ENCODE results near the gene TRIP13.
A peak's percentile ranks its signal among the peaks of the same experiment; 100 is the strongest.

The TRIP13 gene

GRCh38 chr5:957748-958485 is 65.2 kb downstream of the TRIP13 start:
- no peak for DNase-seq

GRCh38 chr5:958701-959571 is 66.3 kb downstream of the TRIP13 start:
- no peak for DNase-seq

DNA sequence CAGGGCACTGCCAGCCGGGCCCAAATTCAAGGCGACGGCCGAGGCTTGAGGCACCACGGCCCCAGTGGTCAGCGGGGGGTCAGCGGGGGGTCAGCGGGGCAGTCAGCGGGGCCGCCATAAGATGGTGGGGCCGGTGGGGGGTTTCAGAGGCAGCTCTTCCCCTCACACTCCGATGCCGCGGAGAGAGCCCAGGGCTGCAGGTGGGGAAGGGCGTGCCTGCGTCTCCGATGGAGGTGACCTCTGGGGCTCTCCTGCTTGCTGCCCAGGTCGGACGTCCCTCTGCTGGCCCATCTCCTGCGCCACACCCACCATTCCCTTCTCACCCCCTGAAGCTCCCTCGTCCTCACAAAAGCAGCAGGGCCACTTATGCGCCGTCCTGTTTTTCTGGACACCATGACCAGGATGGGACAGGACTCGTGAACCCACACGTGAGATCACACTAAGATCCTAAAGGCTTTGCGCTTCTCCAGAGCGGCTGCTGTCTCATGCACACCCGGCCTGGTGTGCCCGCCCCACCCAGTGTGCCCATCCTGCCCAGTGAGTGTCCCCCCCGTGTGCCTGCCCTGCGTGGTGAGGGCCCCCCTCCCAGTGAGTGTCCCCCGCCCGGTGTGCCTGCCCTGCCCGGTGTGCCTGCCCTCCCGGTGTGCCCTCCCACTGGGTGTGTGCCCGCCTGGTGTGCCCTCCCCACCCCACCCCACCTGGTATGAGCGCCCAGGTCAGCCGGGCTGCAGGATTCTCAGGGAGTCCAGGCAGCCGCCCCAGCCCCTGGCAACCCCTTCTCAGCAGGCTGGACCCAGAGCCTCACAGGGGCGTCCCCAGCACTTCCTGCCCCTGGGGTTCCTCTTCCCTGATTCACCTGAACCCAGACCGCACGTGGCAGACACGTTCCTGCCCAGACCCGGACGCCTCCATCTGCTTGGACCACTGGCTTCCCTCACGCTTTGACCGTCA is 67.2 kb downstream of the TRIP13 start:
- DNase-seq = no peak

DNA sequence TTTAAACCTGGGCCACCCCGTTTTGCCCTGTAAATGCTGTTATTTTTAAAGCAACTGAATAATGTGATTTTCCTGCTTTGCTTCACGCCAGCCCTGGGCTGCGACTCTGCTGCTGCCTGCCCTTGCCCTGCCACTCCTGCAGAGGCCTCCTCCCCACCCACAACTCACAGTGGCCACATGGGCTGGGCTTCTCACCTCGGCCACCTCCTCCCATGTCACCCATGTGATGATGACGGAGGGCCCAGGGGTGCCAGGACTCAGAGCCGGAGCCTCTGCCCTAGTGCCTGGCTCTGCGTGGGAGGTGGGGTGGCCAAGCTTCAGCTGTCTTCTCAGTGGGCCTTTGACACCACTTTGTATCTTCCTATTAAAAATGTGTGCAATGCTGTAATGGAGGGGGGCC is 67.9 kb downstream of the TRIP13 start:
- DNase-seq = no peak

DNA sequence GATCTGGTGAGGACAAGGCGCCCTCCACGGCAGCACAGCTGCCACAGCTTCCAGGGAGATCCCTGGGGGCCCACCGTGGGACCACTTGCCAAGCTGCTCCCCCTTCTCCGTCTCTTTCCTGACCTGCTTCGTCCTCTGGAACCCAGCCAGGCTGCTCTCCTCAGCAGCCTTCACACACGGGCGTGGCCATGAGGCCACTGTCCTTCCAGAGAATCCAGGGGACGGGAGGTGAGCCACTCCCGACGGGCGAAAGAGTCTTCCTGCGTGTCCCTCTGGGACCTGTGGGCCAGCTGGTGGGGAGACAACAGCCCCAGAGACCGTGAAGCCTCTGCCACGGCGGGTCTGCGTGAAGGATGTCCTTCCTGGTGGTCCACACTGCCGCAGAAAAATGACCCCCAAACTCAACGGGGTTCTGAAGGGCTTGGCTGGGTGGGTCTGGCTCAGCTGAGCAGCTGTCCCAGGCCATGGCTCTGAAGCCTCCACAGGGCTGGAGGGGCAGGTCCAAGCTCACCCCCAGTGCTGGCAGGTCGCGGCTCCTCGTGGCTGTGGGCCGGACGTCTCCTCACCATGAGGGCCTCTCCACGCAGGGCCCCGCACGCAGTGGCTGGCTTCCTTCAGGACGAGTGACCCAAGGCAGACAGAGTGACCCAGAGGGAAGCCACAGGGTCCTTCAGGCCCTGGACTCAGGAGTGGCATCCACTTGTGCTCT is 68.5 kb downstream of the TRIP13 start:
- DNase-seq = no peak

DNA sequence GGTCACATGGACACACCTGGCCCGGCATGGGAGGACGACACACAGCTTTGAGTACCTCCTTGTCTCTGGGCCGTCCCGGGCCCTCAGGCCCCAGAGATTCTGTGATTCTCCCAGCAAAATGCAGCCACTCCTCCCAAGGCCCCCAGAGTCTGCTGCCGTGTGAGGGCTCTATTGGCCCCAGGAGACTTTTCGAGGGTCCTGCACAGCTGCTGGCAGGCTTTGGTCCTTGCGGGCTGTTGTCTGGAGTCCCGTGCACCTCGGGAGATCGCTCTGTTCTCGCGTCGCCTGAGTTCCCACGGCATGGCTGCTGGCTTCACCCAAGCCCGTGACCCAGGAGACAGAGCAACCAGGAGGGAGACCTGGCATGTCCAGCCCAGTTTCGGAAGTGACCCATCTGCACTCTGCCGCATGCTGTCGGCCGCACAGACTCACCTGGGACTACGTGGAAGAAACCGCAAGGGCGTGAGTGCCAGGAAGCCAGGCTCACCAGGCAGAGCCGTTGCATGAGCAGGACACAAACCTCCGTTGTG is 69.1 kb downstream of the TRIP13 start:
- no peak for DNase-seq

- DNase-seq = no peak
These were observed 69.7 kb downstream of the TRIP13 start for GRCh38 chr5:962386-962785.

DNA sequence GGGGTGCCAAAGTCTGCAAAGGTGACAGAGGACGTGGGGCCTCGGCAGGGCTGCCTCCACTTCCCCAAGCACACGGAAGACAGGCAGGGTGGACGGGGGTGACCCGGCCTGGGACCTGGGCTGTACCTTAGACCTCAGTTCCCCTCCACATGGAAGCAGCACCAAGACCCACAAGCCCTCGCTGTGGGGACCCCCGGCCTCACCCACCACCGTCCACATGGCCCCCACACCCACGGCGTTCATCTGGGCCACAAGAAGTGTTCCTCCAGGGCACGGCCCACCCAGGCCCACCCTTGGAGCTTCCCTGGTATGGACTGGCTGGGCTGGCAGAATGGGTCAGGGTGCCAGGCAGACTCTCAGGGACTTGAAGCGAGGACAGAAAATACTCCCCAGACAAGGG is 70.1 kb downstream of the TRIP13 start:
- DNase-seq = no peak

- no peak for DNase-seq
These were observed 70.6 kb downstream of the TRIP13 start for GRCh38 chr5:963310-963672.

GRCh38 chr5:963673-964531 is 71.2 kb downstream of the TRIP13 start:
- DNase-seq = peak; percentile 19 to 34

DNA sequence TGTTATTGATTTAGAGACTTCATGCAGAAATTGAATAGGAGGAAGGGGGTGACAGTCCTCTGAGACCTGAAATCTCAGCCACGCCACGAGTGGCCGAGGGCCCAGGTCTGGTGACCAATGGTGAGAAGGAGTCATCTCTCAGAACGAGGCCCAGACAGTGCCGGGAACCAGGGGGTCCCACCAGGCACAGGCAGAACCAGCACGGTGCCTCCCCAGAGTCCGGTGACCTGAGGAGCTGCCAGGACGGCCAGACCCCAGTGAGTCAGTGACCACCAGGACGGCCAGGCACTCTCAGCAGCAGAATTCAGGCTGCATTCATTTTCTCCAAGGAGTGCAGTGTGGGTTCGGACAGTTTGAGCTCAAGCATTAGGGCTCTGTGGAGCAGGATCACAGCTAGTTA is 72.1 kb downstream of the TRIP13 start:
- DNase-seq = no peak

- no peak for DNase-seq
These were observed 73.1 kb downstream of the TRIP13 start for GRCh38 chr5:965604-966344.

DNA sequence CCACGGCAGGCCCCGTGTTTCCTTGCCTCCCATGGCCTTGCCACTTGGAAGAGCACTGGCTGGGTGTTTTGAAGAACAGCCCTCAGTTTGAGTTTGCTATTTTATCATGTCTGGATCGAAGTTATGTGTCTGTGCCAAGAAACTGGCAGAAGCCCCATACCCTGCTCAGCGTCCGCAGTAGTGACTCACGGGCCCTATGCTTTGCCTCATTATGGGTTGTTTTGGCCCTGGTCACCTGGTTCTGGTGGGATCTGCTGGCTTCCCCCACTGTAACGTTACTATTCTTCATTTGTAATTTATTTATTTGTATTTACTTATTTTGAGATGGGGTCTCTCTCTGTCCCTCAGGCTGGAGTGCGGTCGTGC is 73.6 kb downstream of the TRIP13 start:
- no peak for DNase-seq

DNA sequence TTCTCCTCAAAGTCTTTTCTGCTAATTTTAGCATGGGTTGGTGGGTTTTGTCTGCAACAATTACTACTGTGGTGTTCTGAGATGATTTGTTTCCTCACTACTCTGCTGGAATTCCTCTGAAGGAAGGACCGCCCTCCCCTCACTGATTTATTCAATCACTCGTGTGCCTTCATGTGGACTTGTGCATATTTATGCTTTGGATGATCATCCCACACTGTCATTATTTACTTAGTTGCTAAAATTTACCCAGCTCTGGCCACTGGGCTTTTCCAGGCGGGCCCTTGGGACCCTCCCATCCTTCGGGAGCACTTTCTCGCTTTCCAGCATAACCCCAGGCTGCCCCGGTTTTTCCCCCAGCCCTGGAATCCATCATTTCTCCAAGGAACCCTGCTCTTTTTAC is 74.3 kb downstream of the TRIP13 start:
- no peak for DNase-seq
